ENCODE results near the gene PCYT1A. TPM values are rescaled to one million over a fixed set of nuclear protein-coding genes. Genes with fewer than 3 reads are reported as not detected.
"Not testable (repeated sequence)": the region's sequence is repeated elsewhere in the genome, so short reads cannot be mapped to it uniquely, and the experiment has no call there.

PCYT1A gene
- total RNA-seq, 2 donors from 2014 or later = 99.7 to 129 TPM

DNA sequence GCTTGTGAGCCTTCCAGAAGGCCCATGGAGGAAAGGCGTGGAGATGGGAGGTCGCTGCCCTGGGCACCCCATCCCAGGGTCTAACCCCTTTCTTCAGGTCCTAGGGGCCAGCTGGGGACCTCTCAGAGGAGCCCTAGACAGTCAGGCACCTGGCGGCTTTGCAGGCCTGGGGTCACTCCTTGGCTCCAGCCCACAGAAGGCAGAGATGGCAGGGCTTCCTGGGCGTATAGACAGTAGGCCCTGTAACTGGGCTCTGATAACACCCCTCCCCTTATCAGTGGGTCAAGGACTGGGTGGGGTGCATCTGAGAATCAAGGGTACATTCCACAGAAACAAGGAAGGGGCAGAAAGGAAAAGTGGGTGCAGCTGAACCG, 93.0 kb downstream of the PCYT1A start:
- DNase-seq (ENCODE audit: low spot score) = no peak
- Mint-ChIP-seq H3K27me3 (no peaks in the 10 kb centered on the region), H3K4me3 (no peak overlapping the region), H3K9me3 (no peaks in the 10 kb centered on the region), H3K36me3 (no peaks in the 10 kb centered on the region), H3K27ac (peak overlapping the region in 1 of 2 donors; percentile 41), H3K4me1 (ENCODE audit: low read depth in 2 of 2) (peaks cover 7 to 12% of the 10 kb centered on the region in 2 donors)
- ATAC-seq = no peak

GRCh38 chr3:196193736-196194541, 93.6 kb downstream of the PCYT1A start:
- no peak for DNase-seq (ENCODE audit: low spot score)
- ATAC-seq = no peak
- Mint-ChIP-seq H3K4me1 (ENCODE audit: low read depth in 2 of 2) (peaks cover 7 to 12% of the 10 kb centered on the region in 2 donors), H3K36me3 (no peaks in the 10 kb centered on the region), H3K9me3 (no peaks in the 10 kb centered on the region), H3K27me3 (no peaks in the 10 kb centered on the region), H3K27ac (peak overlapping the region in 1 of 2 donors; percentile 98), H3K4me3 (no peak overlapping the region)

GRCh38 chr3:196193133-196193735, 94.3 kb downstream of the PCYT1A start:
- H3K9me3 Mint-ChIP-seq = no peaks in the 10 kb centered on the region
- H3K36me3 Mint-ChIP-seq = no peaks in the 10 kb centered on the region
- ATAC-seq (no peak), DNase-seq (ENCODE audit: low spot score) (no peak)
- H3K4me1 Mint-ChIP-seq (ENCODE audit: low read depth in 2 of 2) = peaks cover 7 to 12% of the 10 kb centered on the region in 2 donors
- peak overlapping the region; percentile 98 for H3K27ac Mint-ChIP-seq
- H3K27me3 Mint-ChIP-seq = no peaks in the 10 kb centered on the region
- H3K4me3 Mint-ChIP-seq = no peak overlapping the region

DNA sequence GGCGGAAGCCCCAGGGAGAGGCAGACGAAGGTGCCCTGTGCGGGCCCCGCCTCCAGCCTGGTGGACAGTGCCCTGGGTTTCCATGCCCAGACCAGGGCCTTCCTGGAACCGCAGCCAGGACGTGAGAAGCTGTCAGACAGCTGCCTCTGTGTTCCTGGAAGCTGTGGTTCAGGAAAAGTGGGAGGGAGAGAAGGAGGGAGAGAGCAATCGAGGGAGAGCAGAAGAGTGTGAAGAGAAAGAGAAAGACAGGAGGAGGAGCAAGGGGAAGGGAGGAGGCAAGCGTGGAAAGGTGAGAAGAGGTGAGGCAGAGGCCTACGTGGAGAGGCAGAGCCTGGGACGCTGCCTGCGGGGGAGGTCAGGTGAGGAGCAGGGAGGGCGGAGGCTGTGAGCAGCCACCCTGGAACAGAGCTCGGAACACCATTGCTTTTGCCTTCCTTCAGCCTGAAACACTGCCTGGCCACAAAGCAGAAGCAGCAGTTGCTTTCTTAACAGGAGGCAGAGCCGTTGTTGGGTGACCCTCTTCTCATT, 94.9 kb downstream of the PCYT1A start:
- Mint-ChIP-seq H3K27me3 (no peaks in the 10 kb centered on the region), H3K9me3 (no peaks in the 10 kb centered on the region), H3K4me1 (ENCODE audit: low read depth in 2 of 2) (peaks cover 7 to 12% of the 10 kb centered on the region in 2 donors), H3K4me3 (peak overlapping the region; percentile 67), H3K36me3 (no peaks in the 10 kb centered on the region), H3K27ac (peak overlapping the region; percentile 98)
- DNase-seq (ENCODE audit: low spot score) = no peak
- no peak for ATAC-seq

- Mint-ChIP-seq H3K4me1 (ENCODE audit: low read depth in 2 of 2) (peaks cover 8 to 14% of the 10 kb centered on the region in 2 donors), H3K9me3 (no peaks in the 10 kb centered on the region), H3K27me3 (no peaks in the 10 kb centered on the region), H3K27ac (peak overlapping the region; percentile 98), H3K4me3 (peak overlapping the region; percentile 67), H3K36me3 (no peaks in the 10 kb centered on the region)
- peak; percentile 71 to 72 for ATAC-seq
- peak; percentile 75 for DNase-seq (ENCODE audit: low spot score)
Observed at GRCh38 chr3:196192036-196192523, 95.4 kb downstream of the PCYT1A start.

GRCh38 chr3:196189566-196190347, 97.8 kb downstream of the PCYT1A start:
- no peak overlapping the region for H3K4me3 Mint-ChIP-seq
- H3K4me1 Mint-ChIP-seq (ENCODE audit: low read depth in 2 of 2) = peaks cover 17 to 18% of the 10 kb centered on the region in 2 donors
- H3K27ac Mint-ChIP-seq = peak overlapping the region in 1 of 2 donors; percentile 63
- H3K27me3 Mint-ChIP-seq = no peaks in the 10 kb centered on the region
- no peak for DNase-seq (ENCODE audit: low spot score)
- no peaks in the 10 kb centered on the region for H3K9me3 Mint-ChIP-seq
- no peak for ATAC-seq
- no peaks in the 10 kb centered on the region for H3K36me3 Mint-ChIP-seq

- peak overlapping the region; percentile 67 for H3K4me3 Mint-ChIP-seq
- peaks cover 14 to 22% of the 10 kb centered on the region in 2 donors for H3K4me1 Mint-ChIP-seq (ENCODE audit: low read depth in 2 of 2)
- ATAC-seq (peak in 1 of 2 donors; percentile 7), DNase-seq (ENCODE audit: low spot score) (no peak)
- no peaks in the 10 kb centered on the region for H3K36me3 Mint-ChIP-seq
- peak overlapping the region; percentile 33 to 62 for H3K27ac Mint-ChIP-seq
- H3K9me3 Mint-ChIP-seq = no peaks in the 10 kb centered on the region
- H3K27me3 Mint-ChIP-seq = no peaks in the 10 kb centered on the region
Observed at GRCh38 chr3:196186651-196187573, 100.6 kb downstream of the PCYT1A start.

DNA sequence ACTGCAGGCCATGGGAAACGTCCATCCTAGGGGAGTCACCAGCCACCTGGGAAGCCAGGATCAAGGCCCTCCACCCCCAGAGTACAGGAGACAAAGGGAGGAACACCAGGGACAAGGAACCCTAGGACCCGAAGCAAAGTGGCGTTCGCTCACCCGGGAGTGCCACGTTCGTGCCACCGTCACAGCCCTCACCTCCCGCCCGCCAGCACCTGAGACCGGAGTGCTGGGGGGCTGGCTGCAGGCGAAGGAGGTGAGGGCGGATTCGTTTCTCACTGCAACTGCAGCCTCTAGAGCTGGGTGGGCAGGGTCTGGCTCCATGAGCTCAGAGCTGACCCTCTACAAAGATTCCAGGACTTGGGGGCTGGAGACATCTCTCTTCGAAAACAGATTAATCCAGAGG, 102.6 kb downstream of the PCYT1A start:
- DNase-seq (ENCODE audit: low spot score) (no peak), ATAC-seq (no peak)
- Mint-ChIP-seq H3K27ac (no peak overlapping the region), H3K36me3 (no peaks in the 10 kb centered on the region), H3K4me1 (ENCODE audit: low read depth in 2 of 2) (peaks cover 19 to 27% of the 10 kb centered on the region in 2 donors), H3K27me3 (no peaks in the 10 kb centered on the region), H3K4me3 (no peak overlapping the region), H3K9me3 (no peaks in the 10 kb centered on the region)

DNA sequence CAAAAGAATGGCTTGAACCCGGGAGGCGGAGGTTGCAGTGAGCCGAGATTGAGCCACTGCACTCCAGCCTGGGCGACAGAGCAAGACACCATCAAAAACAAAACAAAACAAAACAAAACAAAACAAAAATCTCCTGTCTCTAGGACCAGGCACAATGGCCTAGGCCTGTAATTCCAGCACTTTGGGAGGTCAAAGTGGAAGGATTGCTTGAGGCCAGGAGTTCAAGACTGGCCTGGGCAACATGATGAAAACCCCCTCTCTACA, 103.4 kb downstream of the PCYT1A start:
- H3K27me3 Mint-ChIP-seq; ATAC-seq; H3K9me3 Mint-ChIP-seq; DNase-seq (ENCODE audit: low spot score); H3K36me3 Mint-ChIP-seq: not testable (repeated sequence)
- Mint-ChIP-seq H3K4me1 (ENCODE audit: low read depth in 2 of 2) (peaks cover 27 to 35% of the 10 kb centered on the region in 2 donors), H3K27ac (peak overlapping the region in 1 of 2 donors; percentile 96), H3K4me3 (peak overlapping the region; percentile 82)

GRCh38 chr3:196181127-196181546, 106.4 kb downstream of the PCYT1A start:
- peaks cover 21 to 27% of the 10 kb centered on the region in 2 donors for H3K4me1 Mint-ChIP-seq (ENCODE audit: low read depth in 2 of 2)
- peak overlapping the region; percentile 71 to 96 for H3K27ac Mint-ChIP-seq
- no peaks in the 10 kb centered on the region for H3K36me3 Mint-ChIP-seq
- no peaks in the 10 kb centered on the region for H3K9me3 Mint-ChIP-seq
- ATAC-seq (no peak), DNase-seq (ENCODE audit: low spot score) (no peak)
- H3K27me3 Mint-ChIP-seq = no peaks in the 10 kb centered on the region
- H3K4me3 Mint-ChIP-seq = no peak overlapping the region

- Mint-ChIP-seq H3K9me3 (no peaks in the 10 kb centered on the region), H3K4me3 (peak overlapping the region; percentile 66), H3K4me1 (ENCODE audit: low read depth in 2 of 2) (peaks cover 21 to 27% of the 10 kb centered on the region in 2 donors), H3K36me3 (no peaks in the 10 kb centered on the region), H3K27ac (peak overlapping the region; percentile 94 to 96), H3K27me3 (no peaks in the 10 kb centered on the region)
- no peak for ATAC-seq
- DNase-seq (ENCODE audit: low spot score) = no peak
Observed at GRCh38 chr3:196180346-196180745, 107.2 kb downstream of the PCYT1A start.
